Prostate gland (tissue), 2 donors: ENCODE data around the gene DOK4.

Experiments
- POLR2A ChIP-seq: fragments of 450-650 bp; IDR thresholded peaks from one replicate; pipeline ENCODE4 v1.6.1; 2016; ENCODE audit warnings: antibody characterized with exemption, mild to moderate bottlenecking
- POLR2AphosphoS5 ChIP-seq: sonication (generic); formaldehyde crosslinking; IDR thresholded peaks from one replicate; pipeline ENCODE4 v1.6.1; 2017; ENCODE audit warnings: antibody characterized with exemption
- TF ChIP-seq, protein P1 (sequence below), 4 experiments: fragments of 200-600 bp in 2 of 4; fragments of 450-650 bp in 2 of 4; sonication (generic) in 2 of 4; IDR thresholded peaks; 1 replicate in 3 of 4; 2 replicates in 1 of 4; pipeline ENCODE4 v1.5.1; 2016 to 2019; ENCODE audit warnings: antibody characterized with exemption in 4 of 4, mild to moderate bottlenecking in 2 of 4, moderate library complexity in 2 of 4

DNA sequence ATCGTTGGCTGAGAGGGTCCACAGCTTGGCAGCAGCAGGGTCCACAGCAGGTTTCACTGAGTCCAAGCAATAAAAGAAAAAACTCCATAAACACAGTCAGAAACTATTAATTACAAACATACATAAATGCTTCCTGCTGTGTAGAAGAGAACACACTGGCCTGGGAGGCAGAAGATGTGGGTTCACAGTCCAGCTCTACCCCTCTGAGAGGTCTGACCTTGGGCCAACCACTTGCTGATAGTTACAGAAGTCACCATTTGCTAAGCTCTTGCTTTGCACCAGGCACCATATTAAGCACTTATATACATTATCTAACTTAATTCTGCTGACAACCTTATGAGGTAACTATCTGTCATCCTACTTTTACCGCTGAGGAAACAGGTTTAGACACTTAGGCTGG is 53.8 kb downstream of the DOK4 start:
- TF ChIP-seq, protein P1, sequence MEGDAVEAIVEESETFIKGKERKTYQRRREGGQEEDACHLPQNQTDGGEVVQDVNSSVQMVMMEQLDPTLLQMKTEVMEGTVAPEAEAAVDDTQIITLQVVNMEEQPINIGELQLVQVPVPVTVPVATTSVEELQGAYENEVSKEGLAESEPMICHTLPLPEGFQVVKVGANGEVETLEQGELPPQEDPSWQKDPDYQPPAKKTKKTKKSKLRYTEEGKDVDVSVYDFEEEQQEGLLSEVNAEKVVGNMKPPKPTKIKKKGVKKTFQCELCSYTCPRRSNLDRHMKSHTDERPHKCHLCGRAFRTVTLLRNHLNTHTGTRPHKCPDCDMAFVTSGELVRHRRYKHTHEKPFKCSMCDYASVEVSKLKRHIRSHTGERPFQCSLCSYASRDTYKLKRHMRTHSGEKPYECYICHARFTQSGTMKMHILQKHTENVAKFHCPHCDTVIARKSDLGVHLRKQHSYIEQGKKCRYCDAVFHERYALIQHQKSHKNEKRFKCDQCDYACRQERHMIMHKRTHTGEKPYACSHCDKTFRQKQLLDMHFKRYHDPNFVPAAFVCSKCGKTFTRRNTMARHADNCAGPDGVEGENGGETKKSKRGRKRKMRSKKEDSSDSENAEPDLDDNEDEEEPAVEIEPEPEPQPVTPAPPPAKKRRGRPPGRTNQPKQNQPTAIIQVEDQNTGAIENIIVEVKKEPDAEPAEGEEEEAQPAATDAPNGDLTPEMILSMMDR (IDR thresholded peaks at IDR 0.05) = no peak
- no peak for TF ChIP-seq POLR2A
- no peak for TF ChIP-seq POLR2AphosphoS5
